SW480 (cell line): ENCODE measurements around the gene HPSE.
A peak's percentile ranks its signal among the peaks of the same experiment; 100 is the strongest.

Experiments
- DNase-seq: peaks from one replicate; pipeline ENCODE4 v3.0.0-alpha.2; 2016; ENCODE audit warnings: low spot score

HPSE gene

DNA sequence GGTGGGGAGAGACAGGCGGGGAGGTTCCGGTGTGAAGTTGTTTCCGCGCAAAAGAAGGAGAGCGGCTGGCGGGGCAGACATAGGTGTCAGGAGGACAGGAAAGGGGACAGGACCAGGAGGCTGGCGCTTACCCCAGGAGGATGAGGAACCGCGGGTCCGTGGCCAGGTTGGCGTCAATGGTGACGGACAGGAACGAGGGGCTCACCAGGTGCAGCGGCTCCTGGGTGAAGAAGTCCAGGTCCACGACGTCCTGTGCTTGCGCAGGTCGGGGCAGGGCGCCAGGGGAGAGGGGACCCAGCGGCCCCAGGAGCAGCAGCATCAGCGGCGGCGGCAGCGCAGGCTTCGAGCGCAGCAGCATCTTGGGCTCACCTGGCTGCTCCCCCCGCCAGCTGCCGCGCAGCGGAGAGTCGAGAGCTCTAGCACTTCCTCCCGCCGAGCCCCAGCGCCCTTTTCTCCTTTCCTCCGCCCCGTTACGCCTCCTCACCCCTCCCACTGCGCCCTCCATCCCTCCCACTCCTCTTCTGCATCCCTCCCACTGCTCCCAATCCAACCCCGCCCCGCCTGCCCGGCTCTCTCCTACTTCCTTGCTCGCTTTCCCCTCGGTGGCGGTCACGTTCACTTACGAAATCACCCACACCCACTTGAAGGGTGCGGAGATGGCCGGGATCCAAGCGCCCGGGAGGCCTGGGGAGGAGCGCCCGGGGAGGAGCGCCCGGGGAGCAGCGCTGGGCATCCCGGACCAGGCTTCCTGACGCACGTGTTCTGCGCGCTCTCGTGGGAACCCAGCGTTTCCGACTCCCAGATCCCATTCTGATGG lies at the start of gene HPSE:
Gene HPSE (minus strand): TSS at position 424 of the 817 bp plus-strand sequence. CDS start 66 bp downstream, at position 358.
- DNase-seq, result peak; percentile 59

DNA sequence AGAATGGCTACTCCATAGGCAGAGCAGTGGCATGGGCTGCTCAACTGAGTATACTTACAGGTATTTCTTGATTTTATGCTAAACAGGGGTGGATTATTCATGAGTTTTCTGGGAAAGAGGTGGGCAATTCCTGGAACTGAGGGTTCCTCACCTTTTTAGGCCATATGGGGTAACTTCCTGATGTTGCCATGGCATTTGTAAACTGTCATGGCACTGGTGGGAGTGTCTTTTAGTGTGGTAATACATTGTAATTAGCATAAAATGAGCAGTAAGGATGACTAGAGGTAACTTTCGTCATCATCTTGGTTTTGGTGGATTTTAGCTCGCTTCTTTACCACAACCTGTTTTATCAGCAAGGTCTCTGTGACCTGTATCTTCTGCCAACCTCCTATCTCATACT lies 48.2 kb upstream of the HPSE start:
- DNase-seq, result no peak

DNA sequence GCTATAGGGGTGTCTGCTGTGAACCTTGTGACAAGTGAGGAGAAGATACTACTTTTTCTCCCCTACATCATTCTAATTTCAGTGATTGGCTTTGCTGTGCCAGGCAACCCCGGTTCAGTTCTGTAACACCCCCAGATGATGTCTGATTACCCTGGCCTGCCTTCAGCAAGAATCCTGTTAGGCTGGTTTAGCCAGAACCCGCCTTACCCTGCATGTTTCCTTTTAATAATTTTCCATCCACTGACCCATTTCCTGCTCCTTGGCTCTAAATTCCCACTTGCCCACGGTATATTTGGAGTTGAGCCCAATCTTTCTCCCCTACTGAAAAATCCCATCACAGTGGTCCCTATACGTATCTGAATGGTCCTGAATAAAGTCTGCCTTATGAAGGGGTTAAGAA lies 46.5 kb upstream of the HPSE start:
- no peak for DNase-seq

DNA sequence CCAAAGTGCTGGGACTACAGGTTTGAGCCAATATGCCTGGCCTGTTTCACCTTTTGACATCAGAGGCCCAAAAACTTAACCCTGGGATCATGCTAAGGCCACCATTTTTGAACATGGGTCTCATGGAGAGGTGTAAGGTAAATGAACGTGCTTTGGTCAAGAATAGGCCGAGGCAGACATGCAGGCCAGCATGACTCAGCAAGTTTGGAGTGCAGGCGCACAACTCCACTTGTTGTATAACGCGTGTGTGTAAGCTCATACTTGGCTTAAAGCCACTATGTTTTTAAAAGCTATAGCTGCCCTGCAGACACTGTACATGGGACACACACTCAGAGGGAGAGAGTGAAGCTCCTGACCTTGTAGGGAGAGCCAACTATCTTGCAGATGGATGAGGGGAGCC lies 43.8 kb upstream of the HPSE start:
- no peak for DNase-seq

DNA sequence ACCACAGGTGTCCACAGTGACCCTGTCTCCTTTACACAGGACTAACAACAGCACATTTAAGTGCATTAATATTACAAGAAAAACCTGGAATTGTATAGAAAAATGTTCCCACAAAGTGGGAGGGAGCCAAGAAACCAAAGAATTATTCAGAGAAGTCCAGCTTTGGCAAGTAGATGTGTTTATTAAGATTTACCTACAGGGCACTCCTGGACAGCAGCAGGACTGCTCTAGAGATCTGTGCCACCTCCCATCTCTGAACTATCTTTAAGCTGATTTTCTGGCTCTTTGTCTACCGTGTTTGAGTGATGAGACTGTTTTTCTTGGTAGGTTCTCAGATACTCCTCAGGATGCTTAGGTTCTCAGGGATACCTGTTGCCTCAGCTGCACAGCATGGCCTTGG lies 38.3 kb upstream of the HPSE start:
- DNase-seq, result no peak

DNA sequence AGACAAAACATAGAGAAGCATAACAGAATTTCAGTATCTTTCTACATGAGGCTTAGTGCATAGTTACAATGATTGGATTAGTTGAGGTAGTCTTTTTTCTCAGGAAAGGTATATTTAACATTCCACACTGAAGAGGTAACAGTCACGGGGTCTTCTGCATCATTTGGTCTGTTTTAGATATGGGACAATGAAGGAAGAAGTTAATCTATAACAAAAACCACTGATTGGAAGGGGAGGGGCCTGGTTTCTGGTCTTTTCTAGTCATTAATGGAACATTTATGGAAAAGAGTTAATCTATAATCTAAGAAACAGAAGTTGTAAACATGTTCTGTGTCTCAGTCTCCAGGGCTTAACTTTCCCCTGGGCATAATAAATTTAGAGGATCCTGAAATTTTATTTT lies 37.3 kb upstream of the HPSE start:
- no peak for DNase-seq

DNA sequence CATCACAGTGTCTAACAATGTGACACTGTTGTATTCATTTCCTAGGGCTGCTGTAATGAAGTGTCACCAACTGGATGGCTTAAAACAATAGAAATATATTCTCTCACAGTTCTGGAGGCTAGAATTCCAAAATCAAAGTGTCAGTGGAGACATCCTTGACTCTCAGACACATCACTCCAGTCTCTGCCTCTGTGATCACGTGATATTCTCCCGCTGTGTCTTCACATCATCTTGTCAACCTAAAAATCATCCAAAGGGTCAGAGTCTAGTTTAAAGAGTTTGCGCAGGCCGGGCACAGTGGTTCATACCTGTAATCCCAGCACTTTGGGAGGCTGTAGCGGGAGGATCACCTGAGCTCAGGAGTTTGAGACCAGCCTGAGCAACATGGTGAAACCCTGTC lies 36.6 kb upstream of the HPSE start:
- DNase-seq, result no peak

DNA sequence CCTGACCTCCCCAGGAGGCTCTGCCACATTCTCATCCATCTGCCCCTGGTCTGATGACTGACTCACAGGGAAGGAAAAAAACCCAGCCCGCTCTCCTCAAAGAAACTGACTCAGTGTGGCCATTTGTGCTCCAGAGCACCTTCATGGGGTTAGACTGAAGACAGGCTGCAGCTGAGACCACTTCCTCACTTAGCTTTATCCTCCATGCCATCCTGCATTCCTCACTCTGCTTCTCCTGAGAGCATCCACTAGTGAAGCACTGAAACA lies 35.9 kb upstream of the HPSE start:
- DNase-seq, result no peak

DNA sequence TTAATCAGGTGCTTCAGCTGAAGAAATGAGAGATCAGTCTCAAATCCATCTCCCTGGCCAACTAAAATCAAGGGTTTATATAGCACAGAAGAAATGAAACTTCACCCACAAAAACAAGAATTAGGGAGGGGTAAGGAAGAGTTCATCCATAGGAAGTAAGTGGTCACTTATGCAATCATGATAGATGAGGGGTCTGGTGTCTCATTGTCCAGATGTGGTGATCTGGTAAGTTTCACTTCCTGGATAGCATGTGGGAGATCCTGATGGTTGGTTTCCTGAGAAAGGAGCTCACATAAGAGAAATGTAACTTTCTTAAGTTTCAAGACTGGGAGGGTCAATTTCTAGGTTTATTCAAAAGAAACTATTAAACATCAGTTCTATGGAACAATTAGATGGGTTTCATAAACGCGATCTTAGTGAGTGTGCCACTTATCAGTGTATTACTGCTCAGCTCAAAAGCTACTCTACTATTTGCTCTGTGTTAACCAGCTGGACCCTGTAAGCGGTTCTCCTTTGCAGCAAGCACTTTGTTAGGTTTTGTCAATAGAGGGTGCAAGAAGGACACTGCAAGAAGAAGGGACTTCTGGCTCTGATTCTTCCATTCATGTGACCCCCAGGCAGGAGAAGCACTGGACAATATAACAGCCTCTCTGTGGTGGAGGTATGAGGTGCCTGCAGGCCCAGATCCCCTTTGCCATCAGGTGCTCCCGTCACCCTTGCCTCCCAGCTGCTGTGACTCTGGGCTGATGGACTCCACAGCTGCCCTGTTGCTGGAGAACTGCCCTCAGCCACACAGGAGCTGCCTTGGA lies 35.4 kb upstream of the HPSE start:
- DNase-seq, result no peak

DNA sequence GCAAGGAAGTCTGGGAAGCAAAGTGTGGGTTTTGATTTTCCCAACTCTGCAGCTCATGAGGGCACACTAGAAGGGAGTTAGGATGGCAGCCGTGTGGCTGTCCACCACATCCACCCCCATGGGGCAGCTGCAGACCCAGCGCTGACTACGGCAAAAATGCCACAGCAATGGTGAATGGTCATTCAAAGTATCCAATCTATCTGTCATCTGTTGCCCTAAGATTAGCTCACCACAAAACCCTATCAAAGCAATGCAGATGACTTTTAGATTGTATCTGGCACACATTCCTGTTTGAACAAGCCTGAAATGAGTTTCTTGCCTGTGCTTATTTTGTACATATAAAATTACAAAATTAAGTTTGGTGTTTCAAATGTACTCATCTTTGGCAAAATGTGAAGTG lies 29.7 kb upstream of the HPSE start:
- DNase-seq, result no peak

DNA sequence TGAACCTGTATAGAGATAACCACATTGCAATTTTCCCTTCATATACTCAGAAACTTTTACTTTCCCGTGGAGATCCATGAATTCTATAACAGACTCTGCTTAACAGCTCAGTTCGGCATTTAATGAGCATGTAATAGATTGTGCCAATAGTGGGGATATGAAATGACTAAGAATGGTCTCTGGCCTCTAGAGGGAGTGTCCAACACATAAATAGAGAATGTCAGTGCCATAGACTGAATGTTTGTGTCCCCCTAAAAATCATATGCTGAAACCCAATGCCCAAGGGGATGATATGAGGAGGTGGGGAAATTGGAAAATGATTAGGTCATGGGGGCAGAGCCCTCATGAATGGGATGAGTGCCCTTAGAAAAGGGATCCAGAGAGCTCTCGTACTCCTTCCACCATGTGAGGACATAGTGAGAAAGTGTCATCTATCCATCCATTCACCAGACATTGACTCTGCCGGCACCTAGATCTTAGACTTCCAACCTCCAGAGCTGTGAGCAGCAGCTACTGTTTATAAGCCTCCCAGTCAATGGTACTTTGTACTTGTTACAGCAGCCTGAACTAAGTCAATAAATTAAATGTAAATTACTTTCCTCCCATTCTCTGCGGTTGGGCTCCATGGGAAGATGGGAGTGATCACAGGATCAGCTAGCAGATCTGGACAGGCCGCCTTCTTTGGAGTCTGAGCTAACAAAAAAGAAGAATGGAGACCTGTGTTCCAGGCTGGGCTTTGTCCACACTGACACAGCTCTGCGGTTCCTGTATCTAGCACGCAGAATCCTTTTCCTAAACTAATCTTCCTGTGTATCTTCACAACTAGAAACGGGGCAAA lies 28.1 kb upstream of the HPSE start:
- DNase-seq, result peak; percentile 77

DNA sequence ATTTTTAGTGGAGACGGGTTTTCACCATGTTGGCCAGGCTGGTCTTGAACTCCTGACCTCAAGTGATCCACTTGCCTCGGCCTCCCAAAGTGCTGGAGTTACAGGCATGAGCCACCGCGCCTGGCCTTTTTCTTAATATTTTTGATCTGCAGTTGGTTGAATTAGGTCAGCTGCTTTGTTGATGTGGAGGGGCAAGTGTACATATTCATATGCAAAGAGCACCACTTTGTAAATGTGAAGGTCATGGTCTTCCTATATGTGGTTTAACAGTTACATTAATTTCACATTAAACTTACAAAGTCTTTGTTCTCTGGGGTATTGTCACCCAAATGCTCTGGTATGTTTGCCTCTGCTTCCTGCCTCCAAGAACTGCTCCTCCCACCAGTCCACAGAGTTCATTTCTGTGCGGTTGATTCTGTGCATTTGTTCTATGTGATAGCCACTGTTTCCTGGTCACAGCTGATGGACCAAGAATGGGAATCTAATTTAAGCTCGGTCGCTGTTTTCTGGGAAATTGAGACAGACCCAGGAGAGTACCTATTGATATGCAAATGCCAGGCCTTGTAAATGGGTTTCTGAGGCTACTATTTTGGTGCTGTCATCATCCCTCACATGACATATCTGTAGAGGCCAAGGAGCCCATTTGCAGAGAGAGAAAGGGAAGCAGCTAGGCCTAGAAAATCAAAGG lies 26.9 kb upstream of the HPSE start:
- DNase-seq, result peak; percentile 17

DNA sequence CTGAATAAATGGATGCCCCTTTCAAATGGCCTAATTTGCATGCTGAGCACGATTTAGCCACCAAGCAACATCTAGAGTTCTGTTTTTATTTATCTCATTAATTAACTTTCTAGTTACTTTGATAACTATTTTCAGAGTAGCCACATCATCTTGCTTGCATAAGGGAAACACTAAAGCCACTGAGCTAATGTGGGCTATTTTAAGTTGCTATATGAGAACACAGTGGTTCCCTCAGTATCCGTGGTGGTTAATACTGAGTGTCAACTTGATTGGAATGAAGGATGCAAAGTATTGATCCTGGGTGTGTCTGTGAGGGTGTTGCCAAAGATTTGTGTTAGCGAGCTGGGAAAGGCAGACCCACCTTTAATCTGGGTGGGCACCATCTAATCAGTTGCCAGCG lies 25.4 kb upstream of the HPSE start:
- no peak for DNase-seq

DNA sequence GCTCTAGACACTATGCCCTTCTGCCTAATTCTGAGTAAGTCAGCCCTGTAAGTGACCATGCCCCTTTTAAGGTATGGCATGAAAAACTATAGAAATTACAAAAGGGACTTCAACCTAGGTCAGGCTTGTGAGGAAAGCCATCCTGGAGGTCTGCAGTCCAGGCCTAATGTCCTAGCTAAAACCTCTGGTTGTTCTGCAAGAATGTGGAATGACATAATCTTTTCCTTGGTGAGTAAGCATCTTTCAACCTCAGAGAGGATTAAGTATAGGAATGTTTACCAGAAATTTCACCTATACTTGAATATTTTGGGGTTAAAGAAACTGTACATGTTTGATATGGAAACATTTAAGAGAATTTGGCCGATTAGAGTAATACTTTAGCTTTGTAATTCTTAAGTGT lies 23.8 kb upstream of the HPSE start:
- no peak for DNase-seq

DNA sequence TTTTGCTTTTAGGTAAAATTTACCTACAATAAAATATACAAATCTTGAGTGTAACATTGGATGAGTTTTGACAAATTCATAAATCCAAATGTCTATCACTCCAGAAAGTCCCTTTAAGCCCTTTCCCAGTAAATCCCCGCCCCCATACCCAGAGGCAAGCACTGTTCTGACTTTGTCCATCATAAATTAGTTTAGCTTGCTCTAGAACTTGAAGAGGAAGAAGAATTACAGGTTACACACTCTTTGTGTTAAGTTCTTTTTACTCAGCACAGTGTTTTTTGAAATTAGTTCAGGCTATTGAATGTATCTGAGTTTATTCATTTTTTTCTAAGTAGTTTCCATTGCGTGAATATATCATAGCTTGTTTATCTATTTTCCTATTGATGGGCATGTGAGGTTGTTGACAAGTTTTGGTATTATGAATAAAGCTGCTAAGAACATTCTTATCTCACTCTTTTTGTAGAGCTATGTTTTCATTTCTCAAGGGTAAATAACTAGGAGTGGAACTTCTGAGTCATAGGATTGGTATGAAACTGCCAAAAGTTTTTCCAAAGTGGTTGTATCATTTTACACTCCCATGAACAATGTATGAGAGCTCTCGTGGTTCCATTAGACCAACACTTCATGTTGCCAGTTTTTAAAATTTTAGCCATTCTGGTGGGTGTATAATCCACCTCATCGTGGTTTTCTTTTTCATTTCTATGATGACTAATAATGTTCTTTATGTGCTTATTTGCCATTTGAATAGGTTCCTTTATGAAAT lies 22.4 kb upstream of the HPSE start:
- DNase-seq, result peak; percentile 62

DNA sequence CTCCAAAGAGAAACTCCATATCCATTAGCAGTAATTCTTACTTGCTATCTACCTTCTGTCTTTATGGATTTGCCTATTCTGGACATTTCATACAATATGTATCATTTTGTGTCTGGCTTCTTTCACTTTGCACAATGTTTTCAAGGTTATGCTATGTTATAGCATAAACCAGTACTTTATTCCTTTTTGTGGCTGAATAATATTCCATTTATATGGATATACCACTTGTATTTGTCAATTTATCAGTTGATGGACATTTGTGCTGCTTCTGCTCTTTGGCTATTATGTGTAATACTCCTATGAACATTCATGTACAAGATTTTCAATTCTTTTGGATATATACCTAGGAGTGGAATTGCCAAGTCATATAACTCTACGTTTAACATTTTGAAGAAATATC lies 18.9 kb upstream of the HPSE start:
- DNase-seq, result no peak

DNA sequence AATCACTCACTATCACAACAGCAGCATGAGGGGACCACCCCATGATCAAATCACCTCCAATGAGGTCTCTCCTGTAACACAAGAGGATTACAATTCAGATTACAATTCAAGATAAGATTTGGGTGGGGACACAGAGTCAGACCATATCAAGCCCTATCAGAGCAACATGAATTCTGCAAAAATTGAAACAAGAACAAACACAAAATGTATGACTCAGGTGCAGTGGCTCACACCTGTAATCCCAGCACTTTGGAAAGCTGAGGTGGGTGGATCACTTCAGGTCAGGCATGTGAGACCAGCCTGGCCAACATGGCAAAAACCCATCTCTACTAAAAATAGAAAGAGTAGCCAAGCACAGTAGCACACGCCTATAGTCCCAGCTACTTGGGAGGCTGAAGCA lies 13.4 kb upstream of the HPSE start:
- DNase-seq, result no peak

DNA sequence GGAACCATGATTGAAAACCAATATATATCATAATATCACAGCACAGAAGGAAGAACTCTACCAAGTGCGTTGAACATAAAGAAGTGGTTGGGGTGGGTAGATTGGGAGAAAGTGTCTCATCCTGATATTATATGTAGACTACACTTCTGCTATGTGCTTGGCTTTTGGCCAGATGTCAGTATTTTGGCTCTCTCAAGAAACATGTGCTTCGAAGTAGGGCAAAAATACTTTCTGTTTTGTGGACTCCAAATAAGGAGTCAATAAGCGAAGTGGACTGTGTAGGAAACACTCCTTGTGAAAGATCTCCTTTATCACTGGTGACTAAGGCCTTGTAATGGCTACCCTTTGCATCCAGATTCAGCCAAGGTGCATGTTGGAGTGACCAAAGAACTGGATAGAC lies 7.8 kb upstream of the HPSE start:
- DNase-seq, result no peak

DNA sequence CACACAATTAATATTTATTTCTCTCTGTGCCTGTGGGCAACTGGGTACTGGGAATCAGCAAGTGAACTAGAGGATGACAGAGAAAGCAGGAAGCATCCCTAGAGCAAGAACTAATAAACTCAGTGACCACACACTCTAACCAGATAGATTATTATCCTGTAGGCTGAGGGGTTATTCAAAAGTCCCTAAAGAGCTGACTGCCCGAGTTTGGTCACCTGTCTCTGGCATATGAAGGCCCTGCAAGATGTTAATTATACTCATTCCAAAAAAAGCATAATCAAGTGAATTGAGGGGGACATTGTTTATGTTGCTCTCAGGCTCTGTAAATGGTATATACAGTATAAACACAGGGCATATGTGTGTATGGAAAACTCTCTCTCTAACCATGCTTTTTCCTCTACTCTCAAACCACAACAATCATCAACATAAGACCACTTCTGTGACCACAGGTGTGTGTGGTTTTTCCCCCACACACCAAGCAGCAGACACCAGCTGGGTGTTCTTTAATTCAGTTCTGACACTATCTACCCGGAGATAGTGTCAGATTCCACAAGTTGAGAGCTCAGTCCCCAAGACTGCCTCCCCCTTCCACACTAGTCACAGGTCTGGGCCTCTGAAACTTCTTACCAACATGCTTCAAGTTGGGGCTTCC lies 6.2 kb upstream of the HPSE start:
- DNase-seq, result peak; percentile 51

DNA sequence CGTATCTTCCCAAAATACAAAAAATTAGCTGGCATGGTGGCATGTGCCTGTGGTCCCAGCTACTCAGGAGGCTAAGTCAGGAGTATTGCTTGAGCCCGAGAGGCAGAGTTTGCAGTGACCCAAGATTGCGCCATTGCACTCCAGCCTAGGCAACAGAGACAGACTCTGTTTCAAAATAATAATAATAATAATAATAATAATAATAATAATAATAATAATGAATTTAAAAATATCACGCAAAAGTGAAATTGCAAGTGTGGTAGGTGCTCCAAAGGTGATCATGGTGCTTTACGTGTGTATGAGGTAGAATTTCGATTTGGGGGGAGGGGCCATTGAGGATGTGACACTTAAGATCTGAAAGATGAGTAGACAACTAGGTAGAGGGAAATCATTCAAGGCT lies 4.9 kb upstream of the HPSE start:
- no peak for DNase-seq

DNA sequence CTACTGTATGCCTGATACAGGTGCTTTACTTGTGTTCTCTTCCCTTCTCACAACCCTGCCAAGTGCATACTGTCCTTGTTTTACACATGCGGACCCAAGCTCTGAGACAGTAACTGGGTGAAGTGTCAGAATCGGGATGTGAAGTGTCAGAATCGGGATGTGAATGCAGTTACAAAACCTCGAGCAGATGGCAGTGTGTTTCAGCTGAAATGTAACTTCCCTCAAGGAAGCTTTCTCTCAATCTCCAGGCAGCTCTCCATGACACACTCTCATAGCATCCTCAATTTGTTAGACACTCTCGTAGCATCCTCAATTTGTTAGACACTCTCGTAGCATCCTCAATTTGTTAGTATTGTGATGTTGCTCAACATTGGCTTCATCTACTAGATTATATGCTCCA lies 1.1 kb upstream of the HPSE start:
- DNase-seq, result no peak
